ENCODE data around the gene MIER2.

The MIER2 gene

GRCh38 chr19:296476-297225 is 47.9 kb downstream of the MIER2 start:
- Mint-ChIP-seq H3K4me1 (ENCODE audit: low read depth) (no peaks in the 10 kb centered on the region), H3K27me3 (peaks cover 27% of the 10 kb centered on the region), H3K9me3 (no peaks in the 10 kb centered on the region), H3K27ac (no peak overlapping the region), H3K36me3 (ENCODE audit: low read depth) (no peaks in the 10 kb centered on the region), H3K4me3 (no peak overlapping the region)

GRCh38 chr19:295687-296370 is 48.8 kb downstream of the MIER2 start:
- Mint-ChIP-seq H3K27me3 (peaks cover 27% of the 10 kb centered on the region), H3K36me3 (ENCODE audit: low read depth) (no peaks in the 10 kb centered on the region), H3K9me3 (no peaks in the 10 kb centered on the region)

GRCh38 chr19:294946-295686 is 49.5 kb downstream of the MIER2 start:
- no peak overlapping the region for H3K4me3 Mint-ChIP-seq
- no peaks in the 10 kb centered on the region for H3K9me3 Mint-ChIP-seq
- H3K27ac Mint-ChIP-seq = no peak overlapping the region
- H3K4me1 Mint-ChIP-seq (ENCODE audit: low read depth) = peaks cover 3% of the 10 kb centered on the region
- no peaks in the 10 kb centered on the region for H3K36me3 Mint-ChIP-seq (ENCODE audit: low read depth)
- peaks cover 30% of the 10 kb centered on the region for H3K27me3 Mint-ChIP-seq

More at GRCh38 chr19:295687-296370, 48.8 kb downstream of the MIER2 start:
- Mint-ChIP-seq H3K4me3 (no peak overlapping the region), H3K27ac (no peak overlapping the region), H3K4me1 (ENCODE audit: low read depth) (no peaks in the 10 kb centered on the region)

- Mint-ChIP-seq H3K27ac (no peak overlapping the region), H3K27me3 (peaks cover 34% of the 10 kb centered on the region), H3K4me3 (no peak overlapping the region), H3K36me3 (ENCODE audit: low read depth) (no peaks in the 10 kb centered on the region), H3K9me3 (no peaks in the 10 kb centered on the region), H3K4me1 (ENCODE audit: low read depth) (peaks cover 4% of the 10 kb centered on the region)
Measured at GRCh38 chr19:294341-294945, 50.2 kb downstream of the MIER2 start.

GRCh38 chr19:293436-294110 is 51.0 kb downstream of the MIER2 start:
- Mint-ChIP-seq H3K36me3 (ENCODE audit: low read depth) (no peaks in the 10 kb centered on the region), H3K27ac (no peak overlapping the region), H3K4me1 (ENCODE audit: low read depth) (peaks cover 4% of the 10 kb centered on the region), H3K27me3 (peaks cover 43% of the 10 kb centered on the region), H3K9me3 (no peaks in the 10 kb centered on the region), H3K4me3 (no peak overlapping the region)

GRCh38 chr19:292951-293350 is 51.6 kb downstream of the MIER2 start:
- H3K9me3 Mint-ChIP-seq = no peaks in the 10 kb centered on the region
- H3K36me3 Mint-ChIP-seq (ENCODE audit: low read depth) = no peaks in the 10 kb centered on the region

GRCh38 chr19:292281-292884 is 52.2 kb downstream of the MIER2 start:
- H3K4me3 Mint-ChIP-seq = no peak overlapping the region
- H3K27ac Mint-ChIP-seq = no peak overlapping the region
- H3K36me3 Mint-ChIP-seq (ENCODE audit: low read depth) = no peaks in the 10 kb centered on the region
- peaks cover 47% of the 10 kb centered on the region for H3K27me3 Mint-ChIP-seq
- peaks cover 4% of the 10 kb centered on the region for H3K4me1 Mint-ChIP-seq (ENCODE audit: low read depth)
- no peaks in the 10 kb centered on the region for H3K9me3 Mint-ChIP-seq

More at GRCh38 chr19:292951-293350, 51.6 kb downstream of the MIER2 start:
- Mint-ChIP-seq H3K27me3 (peaks cover 46% of the 10 kb centered on the region), H3K4me1 (ENCODE audit: low read depth) (peaks cover 4% of the 10 kb centered on the region), H3K27ac (no peak overlapping the region), H3K4me3 (no peak overlapping the region)

GRCh38 chr19:291561-292280 is 52.9 kb downstream of the MIER2 start:
- no peaks in the 10 kb centered on the region for H3K36me3 Mint-ChIP-seq (ENCODE audit: low read depth)
- H3K27me3 Mint-ChIP-seq = peaks cover 47% of the 10 kb centered on the region
- no peaks in the 10 kb centered on the region for H3K9me3 Mint-ChIP-seq
- H3K4me3 Mint-ChIP-seq = no peak overlapping the region
- no peak overlapping the region for H3K27ac Mint-ChIP-seq
- H3K4me1 Mint-ChIP-seq (ENCODE audit: low read depth) = peaks cover 4% of the 10 kb centered on the region

- H3K36me3 Mint-ChIP-seq (ENCODE audit: low read depth) = no peaks in the 10 kb centered on the region
- H3K27me3 Mint-ChIP-seq = peaks cover 47% of the 10 kb centered on the region
- H3K27ac Mint-ChIP-seq = no peak within 1 kb of the TSS
- no peaks in the 10 kb centered on the region for H3K9me3 Mint-ChIP-seq
- H3K4me3 Mint-ChIP-seq = peak within 1 kb of the TSS; percentile 41
- peaks cover 4% of the 10 kb centered on the region for H3K4me1 Mint-ChIP-seq (ENCODE audit: low read depth)
Measured at GRCh38 chr19:291006-291521, 53.5 kb downstream of the MIER2 start, which contains the start of gene PLPP2. TSS of gene PLPP2 (minus strand) at chr19:291403. CDS start at chr19:291336, 67 bp downstream.

GRCh38 chr19:290372-291005 is 54.1 kb downstream of the MIER2 start:
- no peak overlapping the region for H3K27ac Mint-ChIP-seq
- H3K4me1 Mint-ChIP-seq (ENCODE audit: low read depth) = peaks cover 4% of the 10 kb centered on the region
- peaks cover 47% of the 10 kb centered on the region for H3K27me3 Mint-ChIP-seq
- H3K36me3 Mint-ChIP-seq (ENCODE audit: low read depth) = no peaks in the 10 kb centered on the region
- no peaks in the 10 kb centered on the region for H3K9me3 Mint-ChIP-seq
- H3K4me3 Mint-ChIP-seq = peak overlapping the region; percentile 41

GRCh38 chr19:289651-290371 is 54.8 kb downstream of the MIER2 start:
- no peak overlapping the region for H3K27ac Mint-ChIP-seq
- no peaks in the 10 kb centered on the region for H3K9me3 Mint-ChIP-seq
- H3K27me3 Mint-ChIP-seq = peaks cover 46% of the 10 kb centered on the region
- no peaks in the 10 kb centered on the region for H3K36me3 Mint-ChIP-seq (ENCODE audit: low read depth)
- peaks cover 4% of the 10 kb centered on the region for H3K4me1 Mint-ChIP-seq (ENCODE audit: low read depth)
- peak overlapping the region; percentile 41 for H3K4me3 Mint-ChIP-seq

- H3K27ac Mint-ChIP-seq = no peak overlapping the region
- H3K4me3 Mint-ChIP-seq = no peak overlapping the region
- peaks cover 41% of the 10 kb centered on the region for H3K27me3 Mint-ChIP-seq
- H3K9me3 Mint-ChIP-seq = no peaks in the 10 kb centered on the region
- no peaks in the 10 kb centered on the region for H3K36me3 Mint-ChIP-seq (ENCODE audit: low read depth)
- H3K4me1 Mint-ChIP-seq (ENCODE audit: low read depth) = peaks cover 4% of the 10 kb centered on the region
Measured at GRCh38 chr19:288911-289310, 55.7 kb downstream of the MIER2 start.

Data from stimulated activated naive CD8-positive, alpha-beta T cell treated with anti-CD3 and anti-CD28 coated beads, Interleukin-15, Interleukin-2, amounts not matched to agents 100 ng/mL and 50 ng/mL, for 24 hours (primary cell).